NCI-H1092 treated with DMSO at 0.1 percent for 48 hours (cell line): ENCODE results near the gene TRUB2.
"Not testable (repeated sequence)": the region's sequence is repeated elsewhere in the genome, so short reads cannot be mapped to it uniquely, and the experiment has no call there.

Experiments used
- DNase-seq: peaks from one replicate; lab custom pipeline; 2025; lab: John Stamatoyannopoulos, UW

Gene TRUB2

GRCh38 chr9:128298535-128299482 lies 23.4 kb downstream of the TRUB2 start:
- no peak for DNase-seq

GRCh38 chr9:128297221-128297773 lies 24.9 kb downstream of the TRUB2 start:
- DNase-seq = no peak

- DNase-seq = no peak
Observed at GRCh38 chr9:128296340-128297220, 25.7 kb downstream of the TRUB2 start.

GRCh38 chr9:128294142-128294541 lies 28.1 kb downstream of the TRUB2 start:
- no peak for DNase-seq

- DNase-seq = no peak
Observed at GRCh38 chr9:128293091-128293490, 29.2 kb downstream of the TRUB2 start.

GRCh38 chr9:128292009-128292408 lies 30.2 kb downstream of the TRUB2 start:
- DNase-seq = no peak

- no peak for DNase-seq
Observed at GRCh38 chr9:128288273-128289004, 33.8 kb downstream of the TRUB2 start.

GRCh38 chr9:128286440-128286839 lies 35.8 kb downstream of the TRUB2 start:
- DNase-seq = no peak

- no peak for DNase-seq
Observed at GRCh38 chr9:128285033-128285784, 37.0 kb downstream of the TRUB2 start.

GRCh38 chr9:128282500-128282899 lies 39.7 kb downstream of the TRUB2 start:
- no peak for DNase-seq

GRCh38 chr9:128280084-128280622 lies 42.1 kb downstream of the TRUB2 start:
- DNase-seq = no peak

- DNase-seq = not testable (repeated sequence)
Observed at GRCh38 chr9:128279088-128280073, 42.9 kb downstream of the TRUB2 start.

GRCh38 chr9:128276574-128277270 lies 45.5 kb downstream of the TRUB2 start:
- peak; percentile 22 for DNase-seq

GRCh38 chr9:128276008-128276573 lies 46.2 kb downstream of the TRUB2 start, which contains the start of gene SWI5:
Gene SWI5, plus strand, starts transcription at chr9:128276276.
- DNase-seq = peak; percentile 100

- DNase-seq = no peak
Observed at GRCh38 chr9:128275198-128276007, 46.8 kb downstream of the TRUB2 start, which contains the start of gene GOLGA2. Gene GOLGA2, minus strand, starts transcription at chr9:128276007. Its CDS starts 31 bp downstream, at chr9:128275976.

GRCh38 chr9:128274245-128274644 lies 48.0 kb downstream of the TRUB2 start:
- no peak for DNase-seq

GRCh38 chr9:128271512-128271911 lies 50.7 kb downstream of the TRUB2 start:
- DNase-seq = no peak
